Fibroblast of villous mesenchyme (primary cell): ENCODE data around the gene MELTF. TPM values are rescaled to one million over a fixed set of nuclear protein-coding genes. Genes with fewer than 3 reads are reported as not detected.

ENCODE experiments used
- DNase-seq: peaks from one replicate; pipeline ENCODE4 v3.0.0-alpha.2; 2010; ENCODE audit warnings: low read depth
- H3K4me3 ChIP-seq: 2 replicates; pipeline ENCODE4 v1.5.1; 2011; ENCODE audit warnings: low read depth, mild to moderate bottlenecking, low read length
- CTCF ChIP-seq: IDR thresholded peaks from 2 replicates; pipeline ENCODE4 v1.5.1; 2012; ENCODE audit warnings: low read depth, mild to moderate bottlenecking, low read length; ENCODE audit not compliant: insufficient read depth
- total RNA-seq: library from RNA; depleted of rRNA; stranded (reverse); fragments of >200 nt; gene quantifications from 2 replicates; pipeline ENCODE4 v1.2.3, GENCODE V29; 2012

Gene MELTF
- total RNA-seq, 1 donor, result 4.7 TPM

- no peak for DNase-seq
- no peak for TF ChIP-seq CTCF
- peak overlapping the region; percentile 51 for H3K4me3 ChIP-seq
Observed at GRCh38 chr3:197003461-197004385, 25.9 kb downstream of the MELTF start.

- DNase-seq, result peak; percentile 59
- peak overlapping the region; percentile 51 for H3K4me3 ChIP-seq
- TF ChIP-seq CTCF, result peak; percentile 55
Observed at GRCh38 chr3:197002701-197003454, 26.7 kb downstream of the MELTF start.

GRCh38 chr3:197001972-197002700 is 27.5 kb downstream of the MELTF start:
- no peak for TF ChIP-seq CTCF
- DNase-seq, result peak; percentile 10
- H3K4me3 ChIP-seq, result peak overlapping the region; percentile 43

- TF ChIP-seq CTCF, result no peak
- no peak for DNase-seq
- H3K4me3 ChIP-seq, result no peak overlapping the region
Observed at GRCh38 chr3:197001106-197001971, 28.3 kb downstream of the MELTF start.

- no peak overlapping the region for H3K4me3 ChIP-seq
- no peak for DNase-seq
- no peak for TF ChIP-seq CTCF
Observed at GRCh38 chr3:197000211-197000610, 29.4 kb downstream of the MELTF start.
